A549 (cell line): Measurements from ENCODE around the gene TGDS. TPM values are rescaled to one million over a fixed set of nuclear protein-coding genes. Genes with fewer than 3 reads are reported as not detected.

Source experiments
- ATAC-seq, 2 experiments: fragments of 200-7000 bp in 1 of 2; fragments of >200 bp in 1 of 2; cut with Nextera tagmentation in 1 of 2; cut with Tn5 transposase in 1 of 2; 3 replicates each; pipeline versions ENCODE4 v1.8.0 to v1.9.1; 2018 to 2020; ENCODE audit warnings: mild to moderate bottlenecking in 1 of 2, moderate library complexity in 1 of 2
- CTCF ChIA-PET: fragments of 300-600 bp; sonication (Branson Sonifier 250); formaldehyde crosslinking; extraction: SDS; loops from one replicate; lab custom pipeline; 2021; ENCODE audit warnings: antibody characterized with exemption, inconsistent platforms; lab: Yijun Ruan, JAX
- POLR2A ChIA-PET: fragments of 350-600 bp; formaldehyde crosslinking; extraction: SDS; loops from one replicate; lab custom pipeline; 2021; ENCODE audit warnings: antibody characterized with exemption, inconsistent platforms; lab: Yijun Ruan, JAX
- DNase-seq, 2 experiments: peaks; one replicate each; pipeline versions ENCODE4 v3.0.0 to v3.0.0-alpha.2; 2011 to 2016; ENCODE audit warnings: low read depth in 1 of 2, low spot score in 1 of 2
- FAIRE-seq: peaks from 2 replicates; lab custom pipeline; 2011; peaks lifted over from hg19 to GRCh38; lab: Jason Lieb, UNC
- H3K27ac ChIP-seq, 2 experiments: fragments of >200 bp; sonication (Bioruptor Twin); formaldehyde crosslinking; 3 replicates each; pipeline ENCODE4 v1.5.1; 2016 to 2017
- H3K4me1 ChIP-seq: fragments of >200 bp; sonication (Bioruptor Twin); formaldehyde crosslinking; 3 replicates; pipeline ENCODE4 v1.6.1; 2016
- H3K4me2 ChIP-seq: fragments of >200 bp; sonication (Bioruptor Twin); formaldehyde crosslinking; 3 replicates; pipeline ENCODE4 v1.6.1; 2016
- H3K4me3 ChIP-seq: fragments of >200 bp; sonication (Bioruptor Twin); formaldehyde crosslinking; 3 replicates; pipeline ENCODE4 v1.5.1; 2016
- H3K9me3 ChIP-seq: fragments of >200 bp; sonication (Bioruptor Twin); formaldehyde crosslinking; 3 replicates; pipeline ENCODE4 v1.6.1; 2016
- CBX2 ChIP-seq: fragments of 200-600 bp; sonication (generic); IDR thresholded peaks from 2 replicates; pipeline ENCODE4 v1.6.1; 2016; ENCODE audit warnings: low read depth, mild to moderate bottlenecking, borderline replicate concordance
- CEBPB ChIP-seq, 2 experiments: fragments of >200 bp in 1 of 2; sonication (Bioruptor Twin) in 1 of 2; formaldehyde crosslinking in 1 of 2; IDR thresholded peaks; 2 replicates each; pipeline ENCODE4 v1.6.1; 2012 to 2016
- EHMT2 ChIP-seq: fragments of 200-600 bp; sonication (generic); IDR thresholded peaks from 2 replicates; pipeline ENCODE4 v1.6.1; 2016; ENCODE audit warnings: antibody characterized with exemption, low read depth, mild to moderate bottlenecking, moderate library complexity
- EP300 ChIP-seq, 2 experiments: fragments of >200 bp; sonication (Bioruptor Twin); formaldehyde crosslinking; IDR thresholded peaks; 2 replicates in 1 of 2; 3 replicates in 1 of 2; pipeline ENCODE4 v1.6.1; 2016 to 2017
- FOSL2 ChIP-seq, 2 experiments: fragments of 450-650 bp in 1 of 2; fragments of >200 bp in 1 of 2; sonication (Bioruptor Twin) in 1 of 2; formaldehyde crosslinking; IDR thresholded peaks; 2 replicates each; pipeline versions ENCODE4 v1.5.0 to v1.6.1; 2016 to 2020; ENCODE audit warnings: mild to moderate bottlenecking in 1 of 2, moderate library complexity in 1 of 2
- GATA3 ChIP-seq: IDR thresholded peaks from 2 replicates; pipeline ENCODE4 v1.6.1; 2012; ENCODE audit warnings: borderline replicate concordance
- HDAC2 ChIP-seq: fragments of 200-600 bp; sonication (generic); IDR thresholded peaks from 2 replicates; pipeline ENCODE4 v1.6.1; 2016
- HOXB13 ChIP-seq: fragments of 250-450 bp; sonication (Bioruptor Pico); IDR thresholded peaks from 2 replicates; pipeline ENCODE4 v1.5.0; 2020; ENCODE audit warnings: low read depth, mild to moderate bottlenecking, moderate library complexity
- HOXB5 ChIP-seq: fragments of 250-450 bp; sonication (Bioruptor Pico); IDR thresholded peaks from 2 replicates; pipeline ENCODE4 v1.5.0; 2020; ENCODE audit warnings: mild to moderate bottlenecking, moderate library complexity
- JUN ChIP-seq, 2 experiments: fragments of >200 bp; sonication (Bioruptor Twin); formaldehyde crosslinking; IDR thresholded peaks; 2 replicates in 1 of 2; 3 replicates in 1 of 2; pipeline ENCODE4 v1.6.1; 2016 to 2017
- JUNB ChIP-seq: fragments of >200 bp; sonication (Bioruptor Twin); formaldehyde crosslinking; IDR thresholded peaks from 2 replicates; pipeline ENCODE4 v1.6.1; 2016
- KDM1A ChIP-seq: fragments of 200-600 bp; sonication (generic); IDR thresholded peaks from 2 replicates; pipeline ENCODE4 v1.6.1; 2016; ENCODE audit warnings: low read depth, mild to moderate bottlenecking
- KDM5A ChIP-seq: fragments of 200-600 bp; sonication (generic); IDR thresholded peaks from 2 replicates; pipeline ENCODE4 v1.6.1; 2016; ENCODE audit warnings: antibody characterized with exemption, mild to moderate bottlenecking
- MAZ ChIP-seq: fragments of 150-350 bp; IDR thresholded peaks from 2 replicates; pipeline ENCODE4 v1.6.1; 2014; ENCODE audit warnings: antibody characterized with exemption, low read depth, low read length, borderline replicate concordance
- NFE2L2 ChIP-seq: fragments of 150-350 bp; conservative IDR thresholded peaks from 2 replicates; pipeline ENCODE4 v1.6.1; 2014; ENCODE audit warnings: low read length
- PHF8 ChIP-seq: fragments of 200-600 bp; sonication (generic); IDR thresholded peaks from 2 replicates; pipeline ENCODE4 v1.6.1; 2016; ENCODE audit warnings: low read depth, mild to moderate bottlenecking, antibody characterized with exemption, moderate library complexity, borderline replicate concordance
- RAD21 ChIP-seq, 2 experiments: fragments of >200 bp in 1 of 2; sonication (Bioruptor Twin) in 1 of 2; formaldehyde crosslinking in 1 of 2; IDR thresholded peaks in 1 of 2; conservative IDR thresholded peaks in 1 of 2; 2 replicates in 1 of 2; 3 replicates in 1 of 2; pipeline ENCODE4 v1.6.1; 2012 to 2018; ENCODE audit warnings: inconsistent platforms in 1 of 2
- RARB ChIP-seq: fragments of 250-450 bp; sonication (Bioruptor Pico); IDR thresholded peaks from 2 replicates; pipeline ENCODE4 v1.8.0; 2021; ENCODE audit warnings: mild to moderate bottlenecking, moderate library complexity
- RFX5 ChIP-seq: fragments of 450-650 bp; IDR thresholded peaks from 2 replicates; pipeline ENCODE4 v1.7.1; 2014; ENCODE audit warnings: antibody characterized with exemption, mild to moderate bottlenecking, moderate library complexity
- SMC3 ChIP-seq: fragments of >200 bp; sonication (Bioruptor Twin); formaldehyde crosslinking; IDR thresholded peaks from 3 replicates; pipeline ENCODE4 v1.6.1; 2018; ENCODE audit warnings: inconsistent platforms
- ZC3H11A ChIP-seq: fragments of 450-650 bp; IDR thresholded peaks from 2 replicates; pipeline ENCODE4 v1.6.1; 2014; ENCODE audit warnings: antibody characterized with exemption, mild to moderate bottlenecking
- WGBS: methylation state at CpG from one replicate; pipeline ENCODE4 v1.1.6; 2017; ENCODE audit errors: missing lambda C conversion rate; 5-methylcytosine and 5-hydroxymethylcytosine counted together
- polyA plus RNA-seq, 4 experiments: library from polyadenylated mRNA; depleted of rRNA in 3 of 4; stranded (reverse); fragments of >200 nt; fragmentation: RNase III in 1 of 4; extraction: RNeasy Plus Mini Kit Qiagen cat#74134 plus additional on column Dnase treatment in 1 of 4; gene quantifications; 2 replicates in 3 of 4; 3 replicates in 1 of 4; pipeline ENCODE4 v1.2.3, GENCODE V29; 2011 to 2017
- TF ChIP-seq, protein P1 (sequence below): fragments of 250-450 bp; sonication (Bioruptor Pico); IDR thresholded peaks from 2 replicates; pipeline ENCODE4 v1.5.0; 2021; ENCODE audit warnings: mild to moderate bottlenecking, moderate library complexity, borderline replicate concordance
- TF ChIP-seq, protein P2 (sequence below): fragments of >200 bp; sonication (Bioruptor Twin); formaldehyde crosslinking; IDR thresholded peaks from 3 replicates; pipeline ENCODE4 v1.5.1; 2016
- TF ChIP-seq, protein P3 (sequence below): fragments of 250-450 bp; sonication (Bioruptor Pico); IDR thresholded peaks from 2 replicates; pipeline ENCODE4 v1.5.0; 2020; ENCODE audit warnings: low read depth, mild to moderate bottlenecking, moderate library complexity
- TF ChIP-seq, protein P4 (sequence below): fragments of >200 bp; sonication (Bioruptor Twin); formaldehyde crosslinking; IDR thresholded peaks from 2 replicates; pipeline ENCODE4 v1.6.1; 2016
- TF ChIP-seq, protein P5 (sequence below): fragments of 450-650 bp; IDR thresholded peaks from 2 replicates; pipeline ENCODE4 v1.6.1; 2014; ENCODE audit warnings: antibody characterized with exemption

TGDS gene
- polyA plus RNA-seq, 2 of the 4 experiments (the other 2 are of a cell fraction), result 6.8 to 24.3 TPM

DNA sequence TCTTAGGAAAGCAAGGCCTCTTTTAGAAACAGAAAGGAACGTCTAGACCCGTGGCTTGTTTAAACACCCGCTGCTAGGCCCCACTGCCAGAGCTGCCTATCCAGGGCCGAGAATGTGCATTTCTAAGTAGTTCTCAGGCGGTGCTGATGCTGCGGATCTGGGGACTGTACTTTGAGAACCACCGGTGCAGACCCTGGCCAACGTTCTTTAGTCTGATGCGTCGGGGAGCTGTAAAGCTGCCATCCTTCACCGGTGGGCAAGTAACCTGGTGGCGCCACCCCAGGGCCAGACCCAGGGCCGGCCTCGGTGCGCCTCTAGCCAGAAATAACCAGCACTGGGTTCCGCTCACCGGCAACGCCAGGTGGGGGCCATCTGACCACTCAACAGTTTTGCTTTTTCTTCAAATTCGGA, 47.1 kb downstream of the TGDS start:
- ChIA-PET POLR2A (interaction anchor here (0.7 to 2.8 kb wide), 5 partner anchors 12 to 52 kb away, joined by 3 to 30 read pairs (median 4); partner anchors contain the start of genes GPR180 and TGDS), CTCF (interaction anchor here (0.9 to 1.6 kb wide), 4 partner anchors 9 to 115 kb away, joined by 3 to 4 read pairs (median 3); no protein-coding TSS in a partner anchor)
- Histone ChIP-seq H3K4me3 (peak overlapping the region; percentile 58), H3K4me1 (peaks cover 16% of the 10 kb centered on the region; the same call in 1 of the 3 replicates), H3K4me2 (peak overlapping the region; percentile 96), H3K27ac (peak overlapping the region; percentile 88 to 93), H3K9me3 (no peaks in the 10 kb centered on the region)
- TF ChIP-seq RAD21 (conservative IDR thresholded peaks at IDR 0.05 in 1 of 2, IDR thresholded peaks at IDR 0.05 in 1 of 2) (0 out of 5 replicates have a peak, but pooled peaks of 1 of the 2 experiments have one; percentile 18), PHF8 (0 out of 2 replicates have a peak, but pooled peaks have one; percentile 36), CEBPB (IDR thresholded peaks at IDR 0.05) (no peak), RARB (CRISPR knock-in tag) (no peak), HDAC2 (no peak), JUN (IDR thresholded peaks at IDR 0.05) (0 out of 5 replicates have a peak, but pooled peaks of 1 of the 2 experiments have one; percentile 9), HOXB13 (CRISPR knock-in tag) (no peak)
- TF ChIP-seq, protein P1, sequence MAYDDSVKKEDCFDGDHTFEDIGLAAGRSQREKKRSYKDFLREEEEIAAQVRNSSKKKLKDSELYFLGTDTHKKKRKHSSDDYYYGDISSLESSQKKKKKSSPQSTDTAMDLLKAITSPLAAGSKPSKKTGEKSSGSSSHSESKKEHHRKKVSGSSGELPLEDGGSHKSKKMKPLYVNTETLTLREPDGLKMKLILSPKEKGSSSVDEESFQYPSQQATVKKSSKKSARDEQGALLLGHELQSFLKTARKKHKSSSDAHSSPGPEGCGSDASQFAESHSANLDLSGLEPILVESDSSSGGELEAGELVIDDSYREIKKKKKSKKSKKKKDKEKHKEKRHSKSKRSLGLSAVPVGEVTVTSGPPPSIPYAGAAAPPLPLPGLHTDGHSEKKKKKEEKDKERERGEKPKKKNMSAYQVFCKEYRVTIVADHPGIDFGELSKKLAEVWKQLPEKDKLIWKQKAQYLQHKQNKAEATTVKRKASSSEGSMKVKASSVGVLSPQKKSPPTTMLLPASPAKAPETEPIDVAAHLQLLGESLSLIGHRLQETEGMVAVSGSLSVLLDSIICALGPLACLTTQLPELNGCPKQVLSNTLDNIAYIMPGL, result 0 out of 2 replicates have a peak, but pooled peaks have one; percentile 21
- TF ChIP-seq, protein P2, sequence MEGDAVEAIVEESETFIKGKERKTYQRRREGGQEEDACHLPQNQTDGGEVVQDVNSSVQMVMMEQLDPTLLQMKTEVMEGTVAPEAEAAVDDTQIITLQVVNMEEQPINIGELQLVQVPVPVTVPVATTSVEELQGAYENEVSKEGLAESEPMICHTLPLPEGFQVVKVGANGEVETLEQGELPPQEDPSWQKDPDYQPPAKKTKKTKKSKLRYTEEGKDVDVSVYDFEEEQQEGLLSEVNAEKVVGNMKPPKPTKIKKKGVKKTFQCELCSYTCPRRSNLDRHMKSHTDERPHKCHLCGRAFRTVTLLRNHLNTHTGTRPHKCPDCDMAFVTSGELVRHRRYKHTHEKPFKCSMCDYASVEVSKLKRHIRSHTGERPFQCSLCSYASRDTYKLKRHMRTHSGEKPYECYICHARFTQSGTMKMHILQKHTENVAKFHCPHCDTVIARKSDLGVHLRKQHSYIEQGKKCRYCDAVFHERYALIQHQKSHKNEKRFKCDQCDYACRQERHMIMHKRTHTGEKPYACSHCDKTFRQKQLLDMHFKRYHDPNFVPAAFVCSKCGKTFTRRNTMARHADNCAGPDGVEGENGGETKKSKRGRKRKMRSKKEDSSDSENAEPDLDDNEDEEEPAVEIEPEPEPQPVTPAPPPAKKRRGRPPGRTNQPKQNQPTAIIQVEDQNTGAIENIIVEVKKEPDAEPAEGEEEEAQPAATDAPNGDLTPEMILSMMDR, result peak; percentile 23; the same call in 2 of the 3 replicates
- TF ChIP-seq, protein P3, sequence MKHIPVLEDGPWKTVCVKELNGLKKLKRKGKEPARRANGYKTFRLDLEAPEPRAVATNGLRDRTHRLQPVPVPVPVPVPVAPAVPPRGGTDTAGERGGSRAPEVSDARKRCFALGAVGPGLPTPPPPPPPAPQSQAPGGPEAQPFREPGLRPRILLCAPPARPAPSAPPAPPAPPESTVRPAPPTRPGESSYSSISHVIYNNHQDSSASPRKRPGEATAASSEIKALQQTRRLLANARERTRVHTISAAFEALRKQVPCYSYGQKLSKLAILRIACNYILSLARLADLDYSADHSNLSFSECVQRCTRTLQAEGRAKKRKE (CRISPR knock-in tag), result no peak
- WGBS, result 0% methylated on average over 13 of the region's 19 CpGs
- DNase-seq, result peak; percentile 43 to 67
- FAIRE-seq, result no peak
- peak; percentile 75 to 76 for ATAC-seq

DNA sequence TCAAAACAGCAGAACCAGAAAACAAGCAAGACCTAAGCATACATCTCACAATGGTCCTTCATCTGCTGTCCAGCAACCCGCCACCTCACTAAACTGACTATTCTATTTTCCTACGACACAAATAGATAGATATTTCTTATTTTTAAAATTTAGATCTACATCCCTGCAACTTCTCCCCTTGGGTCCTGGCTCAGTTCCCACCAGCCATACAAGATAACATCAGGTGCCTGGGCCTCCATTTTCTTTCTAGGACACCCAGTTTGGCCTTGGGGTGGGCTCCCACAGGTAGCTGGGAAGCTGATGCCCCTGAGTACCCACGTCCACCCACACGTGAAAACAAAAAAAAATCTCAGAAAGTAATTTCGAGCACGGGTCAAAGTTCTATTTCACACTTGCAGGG, 47.6 kb downstream of the TGDS start:
- H3K4me2 ChIP-seq, result peak overlapping the region; percentile 96
- no peak for ATAC-seq
- WGBS, result 33% methylated on average over 6 of the region's 6 CpGs
- peaks cover 16% of the 10 kb centered on the region; the same call in 1 of the 3 replicates for H3K4me1 ChIP-seq
- H3K4me3 ChIP-seq, result peak overlapping the region; percentile 58
- ChIA-PET CTCF (interaction anchor here (0.9 to 1.6 kb wide), 4 partner anchors 8 to 115 kb away, joined by 3 to 4 read pairs (median 3); no protein-coding TSS in a partner anchor), POLR2A (interaction anchor here (0.7 to 2.8 kb wide), 3 partner anchors 37 to 53 kb away, joined by 3 to 30 read pairs (median 16); partner anchors contain the start of genes GPR180 and TGDS)
- no peak for DNase-seq
- no peak for TF ChIP-seq SMC3
- no peak for TF ChIP-seq MAZ
- TF ChIP-seq, protein P4, sequence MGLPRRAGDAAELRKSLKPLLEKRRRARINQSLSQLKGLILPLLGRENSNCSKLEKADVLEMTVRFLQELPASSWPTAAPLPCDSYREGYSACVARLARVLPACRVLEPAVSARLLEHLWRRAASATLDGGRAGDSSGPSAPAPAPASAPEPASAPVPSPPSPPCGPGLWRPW, result no peak
- TF ChIP-seq HDAC2, result no peak
- TF ChIP-seq HOXB5, result no peak
- no peak for TF ChIP-seq EHMT2
- TF ChIP-seq EP300 (IDR thresholded peaks at IDR 0.05), result no peak
- no peak for TF ChIP-seq KDM5A
- TF ChIP-seq ZC3H11A, result no peak
- no peak for TF ChIP-seq RFX5
- TF ChIP-seq NFE2L2, result no peak
- no peak for TF ChIP-seq CEBPB (IDR thresholded peaks at IDR 0.05)
- TF ChIP-seq CBX2, result no peak
- TF ChIP-seq FOSL2 (IDR thresholded peaks at IDR 0.05), result no peak
- no peak for TF ChIP-seq FOSL2 (CRISPR knock-in tag; IDR thresholded peaks at IDR 0.05)
- no peak for TF ChIP-seq GATA3
- TF ChIP-seq KDM1A, result no peak
- TF ChIP-seq, protein P5, sequence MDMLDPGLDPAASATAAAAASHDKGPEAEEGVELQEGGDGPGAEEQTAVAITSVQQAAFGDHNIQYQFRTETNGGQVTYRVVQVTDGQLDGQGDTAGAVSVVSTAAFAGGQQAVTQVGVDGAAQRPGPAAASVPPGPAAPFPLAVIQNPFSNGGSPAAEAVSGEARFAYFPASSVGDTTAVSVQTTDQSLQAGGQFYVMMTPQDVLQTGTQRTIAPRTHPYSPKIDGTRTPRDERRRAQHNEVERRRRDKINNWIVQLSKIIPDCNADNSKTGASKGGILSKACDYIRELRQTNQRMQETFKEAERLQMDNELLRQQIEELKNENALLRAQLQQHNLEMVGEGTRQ, result no peak
- no peak for TF ChIP-seq JUNB
- TF ChIP-seq HOXB13 (CRISPR knock-in tag), result no peak
- TF ChIP-seq, protein P3 (CRISPR knock-in tag), result no peak
- no peak for FAIRE-seq
- peak overlapping the region; percentile 88 to 93 for H3K27ac ChIP-seq
- no peaks in the 10 kb centered on the region for H3K9me3 ChIP-seq
